ENCODE measurements around the gene TYROBP. TPM values are rescaled to one million over a fixed set of nuclear protein-coding genes. Genes with fewer than 3 reads are reported as not detected.

Gene TYROBP
- total and polyA plus RNA-seq, 2 of the 8 experiments (the other 6 are each of a cell fraction or from before 2014, with no cell fraction given): 0.18 TPM; not detected in 1

DNA sequence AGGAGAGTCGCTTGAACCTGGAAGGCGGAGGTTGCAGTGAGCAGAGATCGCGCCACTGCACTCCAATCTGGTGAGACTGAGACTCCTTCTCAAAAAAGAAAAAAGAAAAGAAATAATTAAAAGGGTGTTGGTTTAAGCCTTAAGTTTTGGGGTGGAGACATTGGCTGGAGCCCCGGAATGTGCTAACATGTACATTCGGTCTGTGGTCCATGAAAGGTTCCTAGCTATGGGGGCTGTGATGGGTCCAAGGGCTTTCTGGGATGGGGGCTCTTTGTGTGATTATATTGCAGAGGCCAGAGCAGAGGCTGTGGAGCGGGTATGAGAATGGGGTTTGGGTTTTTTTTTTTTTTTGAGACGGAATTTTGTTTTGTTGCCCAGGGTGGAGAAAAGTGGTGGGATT is 22.2 kb downstream of the TYROBP start:
- Histone ChIP-seq H2AFZ (ENCODE audit: low read length) (no peak overlapping the region), H4K8ac (ENCODE audit: extremely low read depth, insufficient read depth, low read length) (no peak overlapping the region), H4K5ac (ENCODE audit: insufficient read length, low read depth, low read length) (no peak overlapping the region), H2BK120ac (replicated peaks; ENCODE audit: low read depth, low read length) (no peak overlapping the region), H3K36me3 (ENCODE audit: control insufficient read depth in 2 of 4, insufficient read depth in 4 of 4, low read length in 3 of 4) (peaks cover 10 to 25% (median 19%) of the 10 kb centered on the region in 4 experiments), H3K9ac (replicated peaks in 1 of 4; ENCODE audit: extremely low read depth in 1 of 4, low read depth in 3 of 4, low read length in 3 of 4) (no peak overlapping the region), H3K56ac (replicated peaks; ENCODE audit: insufficient read length, low read depth, low read length) (no peak overlapping the region), H4K20me1 (replicated peaks in 1 of 2; ENCODE audit: control insufficient read depth in 1 of 2, insufficient read depth in 2 of 2, low read length in 2 of 2) (peaks cover 0 to 6% of the 10 kb centered on the region in 2 experiments), H2BK12ac (ENCODE audit: low read depth, low read length) (no peak overlapping the region), H2AK5ac (ENCODE audit: low read depth, low read length) (no peak overlapping the region), H3K79me1 (ENCODE audit: low read depth, low read length) (no peaks in the 10 kb centered on the region), H3K23ac (ENCODE audit: insufficient read length) (no peak overlapping the region), H3K14ac (ENCODE audit: insufficient read length) (no peak overlapping the region), H2BK5ac (ENCODE audit: low read depth, low read length) (no peak overlapping the region), H3K18ac (ENCODE audit: extremely low read depth, low read length) (no peak overlapping the region), H3K27me3 (replicated peaks in 1 of 4; ENCODE audit: control insufficient read depth in 3 of 4, extremely low read depth in 1 of 4, insufficient read depth in 3 of 4, low read length in 3 of 4) (no peaks in the 10 kb centered on the region), H3K27ac (ENCODE audit: low read depth, low read length) (no peak overlapping the region), H2BK20ac (ENCODE audit: low read length) (no peak overlapping the region), H3K23me2 (ENCODE audit: low read depth, low read length) (no peaks in the 10 kb centered on the region), H3K4ac (replicated peaks; ENCODE audit: insufficient read length, low read depth, low read length) (no peak overlapping the region), H3K9me3 (ENCODE audit: insufficient read depth in 2 of 2, low read depth in 1 of 2, low read length in 1 of 2) (no peaks in the 10 kb centered on the region), H2BK15ac (ENCODE audit: low read length) (no peak overlapping the region), H3K79me2 (ENCODE audit: control insufficient read depth in 1 of 2, insufficient read depth in 2 of 2, low read length in 2 of 2) (no peaks in the 10 kb centered on the region), H4K91ac (replicated peaks; ENCODE audit: insufficient read length, low read length) (no peak overlapping the region), H3K4me3 (ENCODE audit: extremely low read depth in 1 of 4, insufficient read depth in 2 of 4, low read depth in 3 of 4, low read length in 4 of 4) (no peak overlapping the region), H3K4me2 (ENCODE audit: insufficient read depth in 1 of 2, low read depth in 2 of 2, low read length in 2 of 2) (no peak overlapping the region), H3K4me1 (replicated peaks in 1 of 4; ENCODE audit: control insufficient read depth in 3 of 4, insufficient read depth in 4 of 4, low read length in 3 of 4) (no peaks in the 10 kb centered on the region)
- TF ChIP-seq POU5F1 (IDR thresholded peaks at IDR 0.05; ENCODE audit: low read depth, low read length): no peak
- DNase-seq (ENCODE audit: low read depth in 1 of 2, low spot score in 2 of 2) (no peak), FAIRE-seq (no peak)
- 91% methylated on average over 7 of the region's 8 CpGs; no CpG with 5 or more reads in 1 of the 2 experiments for WGBS, 2 experiments (ENCODE audit: extremely low coverage in 1 of 2, insufficient coverage in 1 of 2, insufficient read length in 1 of 2, insufficient replicate concordance in 2 of 2, low coverage in 1 of 2, low lambda C conversion rate in 2 of 2, missing lambda C conversion rate in 1 of 2)
- CTCF ChIA-PET (ENCODE audit: partially characterized antibody): interaction anchor here (0.7 to 5.2 kb wide), 7 partner anchors 13 to 63 kb away, joined by 3 to 23 read pairs (median 3); no protein-coding TSS in a partner anchor
- POLR2A ChIA-PET (ENCODE audit: partially characterized antibody): interaction anchor here (0.6 to 2.8 kb wide), 7 partner anchors 8 to 242 kb away, joined by 3 to 10 read pairs (median 3); partner anchors contain the start of gene NFKBID

All from H1 (cell line).